Measurements from ENCODE around the gene MACROD2. TPM values are rescaled to one million over a fixed set of nuclear protein-coding genes. Genes with fewer than 3 reads are reported as not detected.
A peak's percentile ranks its signal among the peaks of the same experiment; 100 is the strongest.

Gene MACROD2
- total RNA-seq, 1 donor from 2014 or later, result 1.6 TPM

DNA sequence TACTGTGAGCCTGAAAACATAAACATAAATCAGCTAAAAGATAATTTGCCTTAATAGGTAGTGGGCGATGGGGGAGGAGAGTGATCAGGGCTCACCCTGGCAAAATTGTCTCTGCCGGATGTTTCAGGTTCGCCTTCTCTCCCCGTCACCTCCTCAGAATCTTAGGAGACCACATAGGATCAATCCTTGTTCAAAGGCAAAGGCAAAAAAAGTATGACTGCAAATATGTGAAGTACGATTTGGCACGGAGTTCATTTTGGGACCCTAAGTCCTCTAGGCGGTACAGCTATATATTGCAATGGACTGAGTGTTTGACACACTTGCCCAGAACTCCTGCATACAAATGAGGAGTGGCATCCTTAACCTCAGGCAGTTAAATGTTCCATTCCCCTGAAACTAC is 991.3 kb downstream of the MACROD2 start:
- TF ChIP-seq, protein P1, sequence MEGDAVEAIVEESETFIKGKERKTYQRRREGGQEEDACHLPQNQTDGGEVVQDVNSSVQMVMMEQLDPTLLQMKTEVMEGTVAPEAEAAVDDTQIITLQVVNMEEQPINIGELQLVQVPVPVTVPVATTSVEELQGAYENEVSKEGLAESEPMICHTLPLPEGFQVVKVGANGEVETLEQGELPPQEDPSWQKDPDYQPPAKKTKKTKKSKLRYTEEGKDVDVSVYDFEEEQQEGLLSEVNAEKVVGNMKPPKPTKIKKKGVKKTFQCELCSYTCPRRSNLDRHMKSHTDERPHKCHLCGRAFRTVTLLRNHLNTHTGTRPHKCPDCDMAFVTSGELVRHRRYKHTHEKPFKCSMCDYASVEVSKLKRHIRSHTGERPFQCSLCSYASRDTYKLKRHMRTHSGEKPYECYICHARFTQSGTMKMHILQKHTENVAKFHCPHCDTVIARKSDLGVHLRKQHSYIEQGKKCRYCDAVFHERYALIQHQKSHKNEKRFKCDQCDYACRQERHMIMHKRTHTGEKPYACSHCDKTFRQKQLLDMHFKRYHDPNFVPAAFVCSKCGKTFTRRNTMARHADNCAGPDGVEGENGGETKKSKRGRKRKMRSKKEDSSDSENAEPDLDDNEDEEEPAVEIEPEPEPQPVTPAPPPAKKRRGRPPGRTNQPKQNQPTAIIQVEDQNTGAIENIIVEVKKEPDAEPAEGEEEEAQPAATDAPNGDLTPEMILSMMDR (IDR thresholded peaks at IDR 0.05; ENCODE audit: insufficient read depth, low read length, severe bottlenecking), result no peak
- no peaks in the 10 kb centered on the region for H3K36me3 ChIP-seq (ENCODE audit: control insufficient read depth, insufficient read depth, low read length)
- no peak for FAIRE-seq
- H3K27me3 ChIP-seq (ENCODE audit: control insufficient read depth, insufficient read depth, low read length), result no peaks in the 10 kb centered on the region
- no peak overlapping the region for H3K4me3 ChIP-seq (ENCODE audit: low read depth, low read length)
- DNase-seq (ENCODE audit: low read depth), result no peak

GRCh38 chr20:14989535-14990290 is 994.4 kb downstream of the MACROD2 start:
- TF ChIP-seq, protein P1 (IDR thresholded peaks at IDR 0.05; ENCODE audit: insufficient read depth, low read length, severe bottlenecking), result no peak
- no peak for FAIRE-seq
- no peak for DNase-seq (ENCODE audit: low read depth)
- no peak overlapping the region for H3K4me3 ChIP-seq (ENCODE audit: low read depth, low read length)
- no peaks in the 10 kb centered on the region for H3K36me3 ChIP-seq (ENCODE audit: control insufficient read depth, insufficient read depth, low read length)
- no peaks in the 10 kb centered on the region for H3K27me3 ChIP-seq (ENCODE audit: control insufficient read depth, insufficient read depth, low read length)

GRCh38 chr20:14991023-14991422 is 995.7 kb downstream of the MACROD2 start:
- peak; percentile 70 for DNase-seq (ENCODE audit: low read depth)
- Histone ChIP-seq H3K4me3 (ENCODE audit: low read depth, low read length) (no peak overlapping the region), H3K27me3 (ENCODE audit: control insufficient read depth, insufficient read depth, low read length) (no peaks in the 10 kb centered on the region), H3K36me3 (ENCODE audit: control insufficient read depth, insufficient read depth, low read length) (no peaks in the 10 kb centered on the region)
- FAIRE-seq, result no peak
- TF ChIP-seq, protein P1 (IDR thresholded peaks at IDR 0.05; ENCODE audit: insufficient read depth, low read length, severe bottlenecking), result no peak

DNA sequence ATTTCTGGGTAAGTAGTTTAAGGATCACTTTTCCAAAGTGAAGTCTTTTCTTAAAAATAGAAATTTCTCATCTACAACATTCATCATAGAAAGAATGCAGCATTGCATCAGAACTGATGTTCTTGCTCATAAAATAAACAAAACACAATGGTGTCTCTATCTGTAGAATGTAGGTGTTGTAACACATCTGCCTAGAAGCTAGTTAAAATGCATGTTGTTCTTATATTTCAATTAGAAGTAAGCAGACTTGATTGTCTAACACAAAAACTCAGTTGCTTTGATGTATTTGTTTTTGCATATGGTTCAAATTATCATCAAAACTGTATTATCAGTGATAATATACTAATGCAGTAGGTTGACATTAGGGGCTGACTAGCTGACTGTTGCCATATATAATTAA is 996.8 kb downstream of the MACROD2 start:
- H3K27me3 ChIP-seq (ENCODE audit: control insufficient read depth, insufficient read depth, low read length), result no peaks in the 10 kb centered on the region
- TF ChIP-seq, protein P1 (IDR thresholded peaks at IDR 0.05; ENCODE audit: insufficient read depth, low read length, severe bottlenecking), result no peak
- no peaks in the 10 kb centered on the region for H3K36me3 ChIP-seq (ENCODE audit: control insufficient read depth, insufficient read depth, low read length)
- H3K4me3 ChIP-seq (ENCODE audit: low read depth, low read length), result no peak overlapping the region
- peak; percentile 95 for DNase-seq (ENCODE audit: low read depth)
- no peak for FAIRE-seq

GRCh38 chr20:14992961-14993360 is 997.6 kb downstream of the MACROD2 start:
- Histone ChIP-seq H3K4me3 (ENCODE audit: low read depth, low read length) (no peak overlapping the region), H3K27me3 (ENCODE audit: control insufficient read depth, insufficient read depth, low read length) (no peaks in the 10 kb centered on the region), H3K36me3 (ENCODE audit: control insufficient read depth, insufficient read depth, low read length) (no peaks in the 10 kb centered on the region)
- TF ChIP-seq, protein P1 (IDR thresholded peaks at IDR 0.05; ENCODE audit: insufficient read depth, low read length, severe bottlenecking), result no peak
- FAIRE-seq (no peak), DNase-seq (ENCODE audit: low read depth) (peak; percentile 2)

Measured in bronchial epithelial cell (primary cell).